GM12878 (cell line): ENCODE results near the gene ARHGAP26. TPM values are rescaled to one million over a fixed set of nuclear protein-coding genes. Genes with fewer than 3 reads are reported as not detected.

ENCODE experiments used
- ATAC-seq: fragments of 200-7000 bp; cut with Tn5 transposase; 3 replicates; pipeline ENCODE4 v1.9.1; 2020; ENCODE audit warnings: mild to moderate bottlenecking, moderate library complexity
- BruUV-seq: library from RNA; stranded (reverse); fragments of 400-500 nt; replicated peaks from 2 replicates; lab custom pipeline; 2021; lab: Mats Ljungman, UMichigan
- CTCF ChIA-PET: fragments of 300-600 bp; sonication (Branson Sonifier 250); formaldehyde crosslinking; extraction: SDS; loops from one replicate; lab custom pipeline; 2021; ENCODE audit warnings: inconsistent platforms; lab: Yijun Ruan, JAX
- POLR2A ChIA-PET: fragments of 350-600 bp; formaldehyde crosslinking; extraction: SDS; loops from one replicate; lab custom pipeline; 2021; ENCODE audit warnings: inconsistent platforms; lab: Charles Lee
- RAD21 ChIA-PET: fragments of 300-600 bp; sonication (Branson Sonifier 250); formaldehyde crosslinking; loops from one replicate; lab custom pipeline; 2023; ENCODE audit warnings: antibody characterized with exemption; ENCODE audit not compliant: unreplicated experiment; lab: Charles Lee
- SMC1A ChIA-PET: fragments of 300-600 bp; sonication (Branson Sonifier 250); formaldehyde crosslinking; loops from one replicate; lab custom pipeline; 2023; ENCODE audit not compliant: unreplicated experiment, uncharacterized antibody; lab: Charles Lee
- DNase-seq: peaks from one replicate; pipeline ENCODE4 v3.0.0-alpha.2; 2011; ENCODE audit warnings: low read depth, low spot score
- FAIRE-seq: peaks from 3 replicates; lab custom pipeline; 2011; peaks lifted over from hg19 to GRCh38; lab: Jason Lieb, UNC
- H2AFZ ChIP-seq: 2 replicates; pipeline ENCODE4 v1.6.0; 2011; ENCODE audit warnings: low read depth, low read length, control low read depth; ENCODE audit not compliant: control insufficient read depth
- H3K27ac ChIP-seq: 2 replicates; pipeline ENCODE4 v1.5.1; 2011; ENCODE audit warnings: control low read depth; ENCODE audit not compliant: control insufficient read depth, insufficient read depth
- H3K27me3 ChIP-seq, 2 experiments: replicated peaks in 1 of 2; 2 replicates each; pipeline versions ENCODE4 v1.6.0 to v1.6.1; 2011; ENCODE audit warnings: low read length in 1 of 2; ENCODE audit not compliant: control insufficient read depth in 2 of 2, insufficient read depth in 2 of 2
- H3K36me3 ChIP-seq, 2 experiments: 2 replicates each; pipeline ENCODE4 v1.5.1; 2011; ENCODE audit warnings: low read length in 1 of 2; ENCODE audit not compliant: control insufficient read depth in 2 of 2, insufficient read depth in 2 of 2
- H3K4me1 ChIP-seq: 2 replicates; pipeline ENCODE4 v1.6.1; 2011; ENCODE audit warnings: mild to moderate bottlenecking, low read length, moderate library complexity, mixed read lengths; ENCODE audit not compliant: control insufficient read depth, insufficient read depth
- H3K4me2 ChIP-seq: 2 replicates; pipeline ENCODE4 v1.6.0; 2011; ENCODE audit warnings: control low read depth; ENCODE audit not compliant: control insufficient read depth, insufficient read depth
- H3K4me3 ChIP-seq: fragments of 200-600 bp; sonication (generic); 2 replicates; pipeline ENCODE4 v1.5.1; 2016
- H3K79me2 ChIP-seq: 2 replicates; pipeline ENCODE4 v1.6.0; 2011; ENCODE audit warnings: low read length; ENCODE audit not compliant: control insufficient read depth, insufficient read depth
- H3K9ac ChIP-seq: 2 replicates; pipeline ENCODE4 v1.8.0; 2011; ENCODE audit warnings: low read length, control low read depth, mixed read lengths; ENCODE audit not compliant: control insufficient read depth, insufficient read depth
- H3K9me3 ChIP-seq: replicated peaks from 3 replicates; pipeline ENCODE4 v1.5.1; 2011; ENCODE audit warnings: mild to moderate bottlenecking, low read length; ENCODE audit not compliant: control insufficient read depth, insufficient read depth
- H4K20me1 ChIP-seq: 2 replicates; pipeline ENCODE4 v1.6.0; 2011; ENCODE audit not compliant: control insufficient read depth, insufficient read depth
- BCL11A ChIP-seq: IDR thresholded peaks from 2 replicates; pipeline ENCODE4 v1.6.1; 2011; ENCODE audit warnings: low read depth, low read length
- CEBPB ChIP-seq, 2 experiments: fragments of 150-350 bp in 1 of 2; IDR thresholded peaks; 2 replicates each; pipeline ENCODE4 v1.6.1; 2012 to 2014; ENCODE audit warnings: low read depth in 2 of 2, low read length in 2 of 2, borderline replicate concordance in 1 of 2, inconsistent platforms in 1 of 2
- CHD4 ChIP-seq: fragments of 200-600 bp; sonication (generic); IDR thresholded peaks from 2 replicates; pipeline ENCODE4 v1.6.1; 2016; ENCODE audit warnings: mild to moderate bottlenecking
- E4F1 ChIP-seq: fragments of 450-650 bp; IDR thresholded peaks from 2 replicates; pipeline ENCODE4 v1.6.1; 2018; ENCODE audit warnings: borderline replicate concordance, mild to moderate bottlenecking; ENCODE audit not compliant: partially characterized antibody
- EP300 ChIP-seq, 2 experiments: fragments of 150-350 bp in 1 of 2; IDR thresholded peaks; 2 replicates each; pipeline ENCODE4 v1.6.1; 2011 to 2012; ENCODE audit warnings: low read depth in 2 of 2, low read length in 2 of 2, borderline replicate concordance in 1 of 2, improper control_type of control experiment in 1 of 2, inconsistent platforms in 1 of 2; ENCODE audit not compliant: control insufficient read depth in 1 of 2
- FOS ChIP-seq: IDR thresholded peaks from 3 replicates; pipeline ENCODE4 v1.6.1; 2011; ENCODE audit warnings: borderline replicate concordance; ENCODE audit not compliant: insufficient read length; ENCODE audit errors: extremely low read depth
- FOXM1 ChIP-seq: IDR thresholded peaks from 2 replicates; pipeline ENCODE4 v1.6.1; 2012; ENCODE audit warnings: low read depth, mild to moderate bottlenecking, inconsistent platforms, low read length, moderate library complexity
- GATAD2B ChIP-seq: fragments of 450-650 bp; conservative IDR thresholded peaks from 2 replicates; pipeline ENCODE4 v1.6.1; 2017; ENCODE audit warnings: low read depth, mild to moderate bottlenecking, moderate library complexity
- HDGF ChIP-seq: fragments of 450-650 bp; IDR thresholded peaks from 2 replicates; pipeline ENCODE4 v1.6.1; 2016; ENCODE audit warnings: antibody characterized with exemption
- PBX3 ChIP-seq: IDR thresholded peaks from 2 replicates; pipeline ENCODE4 v1.6.1; 2011; ENCODE audit warnings: mild to moderate bottlenecking, low read depth, low read length, moderate library complexity; ENCODE audit not compliant: insufficient replicate concordance
- PML ChIP-seq: IDR thresholded peaks from 2 replicates; pipeline ENCODE4 v1.6.1; 2012; ENCODE audit warnings: low read length, inconsistent platforms
- RELA ChIP-seq: fragments of 450-650 bp; IDR thresholded peaks from 2 replicates; pipeline ENCODE4 v1.8.0; 2014; ENCODE audit warnings: borderline replicate concordance; ENCODE audit not compliant: partially characterized antibody
- RELB ChIP-seq: fragments of 450-650 bp; IDR thresholded peaks from 2 replicates; pipeline ENCODE4 v1.6.1; 2017; ENCODE audit warnings: low read depth, mild to moderate bottlenecking, moderate library complexity
- SMAD1 ChIP-seq: fragments of 450-650 bp; IDR thresholded peaks from 2 replicates; pipeline ENCODE4 v1.6.1; 2018; ENCODE audit warnings: mild to moderate bottlenecking, low read depth; ENCODE audit not compliant: partially characterized antibody
- ZBTB11 ChIP-seq: fragments of 450-650 bp; formaldehyde crosslinking; IDR thresholded peaks from 2 replicates; pipeline ENCODE4 v1.5.0; 2022; ENCODE audit warnings: mild to moderate bottlenecking, missing genetic modification characterization
- ZSCAN29 ChIP-seq: fragments of 450-650 bp; IDR thresholded peaks from 2 replicates; pipeline ENCODE4 v1.6.1; 2017; ENCODE audit warnings: mild to moderate bottlenecking, moderate library complexity
- WGBS: methylation state at CpG from one replicate; pipeline ENCODE4 v1.1.6; 2016; ENCODE audit warnings: low lambda C conversion rate; ENCODE audit not compliant: insufficient replicate concordance, insufficient coverage; ENCODE audit errors: missing lambda C conversion rate; 5-methylcytosine and 5-hydroxymethylcytosine counted together
- in situ Hi-C: fragments of 300-500 bp; cut with MboI; formaldehyde crosslinking; loops from 9 replicates; pipeline ENCODE4 v1.14.3; 2018; ENCODE audit warnings: mixed read lengths
- intact Hi-C: fragments of 100-400 bp; cut with micrococcal nuclease; formaldehyde crosslinking; loops from one replicate; pipeline ENCODE4 v1.14.2; 2022; ENCODE audit not compliant: unreplicated experiment
- polyA plus RNA-seq, 11 experiments: library from polyadenylated mRNA; depleted of rRNA in 4 of 11; unstranded in 6 of 11; stranded (reverse) in 5 of 11; fragments of >200 nt; fragmentation: Nextera tagmentation in 4 of 11; fragmentation: Illumina TruSeq in 1 of 11; extraction: Ambion mirVana in 4 of 11; extraction: Trizol in 1 of 11; gene quantifications; 1 replicate in 1 of 11; 2 replicates in 10 of 11; pipeline versions ENCODE4 v1.2.1 to v1.2.3, GENCODE V29; 2011 to 2016; ENCODE audit warnings: inconsistent platforms in 2 of 11, missing spikeins in 2 of 11, low read depth in 1 of 11
- total RNA-seq, 4 experiments: library from RNA; depleted of rRNA in 3 of 4; stranded (reverse); fragments of >200 nt in 3 of 4; fragmentation: Illumina TruSeq in 1 of 4; extraction: Trizol in 1 of 4; gene quantifications; 2 replicates each; pipeline versions ENCODE4 v1.2.1 to v1.2.3, GENCODE V29; 2013 to 2021

ARHGAP26 gene
- total and polyA plus RNA-seq, 10 of the 15 experiments (the other 5 are each of a cell fraction or from before 2014, with no cell fraction given) = 9.4 to 41.5 (median 19.3) TPM

- H2AFZ ChIP-seq = no peak overlapping the region
- no peaks in the 10 kb centered on the region for H4K20me1 ChIP-seq
- in situ Hi-C loops (no loop called here), intact Hi-C loops (no loop called here)
- no peak overlapping the region for H3K9ac ChIP-seq
- CTCF ChIA-PET = interaction anchor here (1.3 to 1.5 kb wide), 2 partner anchors 33 to 61 kb away, joined by 3 read pairs; no protein-coding TSS in a partner anchor
- H3K9me3 ChIP-seq = no peaks in the 10 kb centered on the region
- SMC1A ChIA-PET = interaction anchor here (0.6 to 1.4 kb wide), 2 partner anchors 8 to 20 kb away, joined by 3 read pairs; no protein-coding TSS in a partner anchor
- no peaks in the 10 kb centered on the region for H3K79me2 ChIP-seq
- ATAC-seq (no peak), DNase-seq (no peak), FAIRE-seq (no peak)
- RAD21 ChIA-PET = no interaction called here
- no peaks in the 10 kb centered on the region for H3K36me3 ChIP-seq
- H3K4me1 ChIP-seq = peaks cover 6% of the 10 kb centered on the region; the same call in 1 of the 2 replicates
- 0% methylated on average over 2 of the region's 2 CpGs for WGBS
- H3K27ac ChIP-seq = no peak overlapping the region
- H3K4me2 ChIP-seq = no peak overlapping the region
- POLR2A ChIA-PET = no interaction called here
- H3K27me3 ChIP-seq = no peaks in the 10 kb centered on the region
- no peak overlapping the region for H3K4me3 ChIP-seq
- no TSS peak for BruUV-seq
- TF ChIP-seq CHD4 (no peak), ZSCAN29 (no peak), ZBTB11 (no peak), RELB (no peak), PBX3 (no peak), EP300 (IDR thresholded peaks at IDR 0.05; ENCODE audit: borderline replicate concordance in 1 of 2, control insufficient read depth in 1 of 2, low read depth in 2 of 2, low read length in 2 of 2) (no peak), SMAD1 (no peak), BCL11A (no peak), FOS (no peak), RELA (no peak), GATAD2B (no peak), HDGF (no peak), E4F1 (no peak), PML (no peak), FOXM1 (no peak), CEBPB (IDR thresholded peaks at IDR 0.05; ENCODE audit: borderline replicate concordance in 1 of 2, low read depth in 2 of 2, low read length in 2 of 2) (no peak)
These were observed 59.6 kb downstream of the ARHGAP26 start for GRCh38 chr5:142829801-142830220.
